ENCODE results near the gene ADGRE1. TPM values are rescaled to one million over a fixed set of nuclear protein-coding genes. Genes with fewer than 3 reads are reported as not detected.

Gene ADGRE1
- total and polyA plus RNA-seq, 2 experiments from 2014 or later = not detected

- Histone ChIP-seq H3K4me1 (ENCODE audit: insufficient read depth) (peaks cover 13% of the 10 kb centered on the region), H4K20me1 (ENCODE audit: insufficient read depth) (no peaks in the 10 kb centered on the region), H3K36me3 (ENCODE audit: low read depth) (no peaks in the 10 kb centered on the region), H3K9me3 (ENCODE audit: low read depth) (no peaks in the 10 kb centered on the region), H3K27ac (no peak overlapping the region), H3F3A (ENCODE audit: insufficient read depth) (no peaks in the 10 kb centered on the region), H3K9me2 (ENCODE audit: insufficient read depth) (no peaks in the 10 kb centered on the region), H3K9ac (no peak overlapping the region), H3K27me3 (replicated peaks; ENCODE audit: insufficient read depth) (no peaks in the 10 kb centered on the region), H3K79me2 (ENCODE audit: insufficient read depth) (no peaks in the 10 kb centered on the region), H2AFZ (no peak overlapping the region), H3K4me3 (no peak overlapping the region), H3K4me2 (ENCODE audit: unreplicated experiment) (no peak overlapping the region)
- in situ Hi-C loops (cut with MboI) = no loop called here
- no peak for TF ChIP-seq EZH2phosphoT487 (IDR thresholded peaks at IDR 0.05; ENCODE audit: insufficient read depth, low read depth)
- no peak for TF ChIP-seq EZH2 (IDR thresholded peaks at IDR 0.05; ENCODE audit: insufficient read depth, poor library complexity, severe bottlenecking)
- 72 to 80% methylated on average over 2 of the region's 2 CpGs for WGBS, 2 experiments (ENCODE audit: low coverage in 1 of 2, low lambda C conversion rate in 2 of 2, missing lambda C conversion rate in 2 of 2)
- DNase-seq = no peak
Measured at GRCh38 chr19:6948884-6949283, 61.5 kb downstream of the ADGRE1 start.

GRCh38 chr19:6952956-6953355, 65.6 kb downstream of the ADGRE1 start:
- H3K4me1 ChIP-seq (ENCODE audit: insufficient read depth) = peaks cover 4% of the 10 kb centered on the region; the same call in 1 of the 2 replicates

GRCh38 chr19:6955082-6955481, 67.7 kb downstream of the ADGRE1 start:
- no peak overlapping the region for H2AFZ ChIP-seq
- DNase-seq = no peak
- no peaks in the 10 kb centered on the region for H3F3A ChIP-seq (ENCODE audit: insufficient read depth)
- H3K9ac ChIP-seq = no peak overlapping the region
- no peaks in the 10 kb centered on the region for H3K9me3 ChIP-seq (ENCODE audit: low read depth)
- in situ Hi-C loops (cut with MboI) = no loop called here
- no peak overlapping the region for H3K4me3 ChIP-seq
- H3K27me3 ChIP-seq (replicated peaks; ENCODE audit: insufficient read depth) = no peaks in the 10 kb centered on the region
- H3K4me1 ChIP-seq (ENCODE audit: insufficient read depth) = no peaks in the 10 kb centered on the region
- WGBS, 2 experiments (ENCODE audit: low coverage in 1 of 2, low lambda C conversion rate in 2 of 2, missing lambda C conversion rate in 2 of 2) = 78 to 94% methylated on average over 3 of the region's 3 CpGs
- H3K79me2 ChIP-seq (ENCODE audit: insufficient read depth) = no peaks in the 10 kb centered on the region
- no peak for TF ChIP-seq EZH2 (IDR thresholded peaks at IDR 0.05; ENCODE audit: insufficient read depth, poor library complexity, severe bottlenecking)
- no peak for TF ChIP-seq EZH2phosphoT487 (IDR thresholded peaks at IDR 0.05; ENCODE audit: insufficient read depth, low read depth)
- no peak overlapping the region for H3K4me2 ChIP-seq (ENCODE audit: unreplicated experiment)
- H3K9me2 ChIP-seq (ENCODE audit: insufficient read depth) = no peaks in the 10 kb centered on the region
- no peak overlapping the region for H3K27ac ChIP-seq
- no peaks in the 10 kb centered on the region for H4K20me1 ChIP-seq (ENCODE audit: insufficient read depth)
- H3K36me3 ChIP-seq (ENCODE audit: low read depth) = no peaks in the 10 kb centered on the region

More at GRCh38 chr19:6952956-6953355, 65.6 kb downstream of the ADGRE1 start:
- no peaks in the 10 kb centered on the region for H3K36me3 ChIP-seq (ENCODE audit: low read depth)
- no peaks in the 10 kb centered on the region for H3K27me3 ChIP-seq (replicated peaks; ENCODE audit: insufficient read depth)
- TF ChIP-seq EZH2phosphoT487 (IDR thresholded peaks at IDR 0.05; ENCODE audit: insufficient read depth, low read depth) = no peak
- no peak for TF ChIP-seq EZH2 (IDR thresholded peaks at IDR 0.05; ENCODE audit: insufficient read depth, poor library complexity, severe bottlenecking)
- no peak overlapping the region for H2AFZ ChIP-seq
- H3K4me2 ChIP-seq (ENCODE audit: unreplicated experiment) = no peak overlapping the region
- in situ Hi-C loops (cut with MboI) = no loop called here
- no peaks in the 10 kb centered on the region for H4K20me1 ChIP-seq (ENCODE audit: insufficient read depth)
- H3K4me3 ChIP-seq = no peak overlapping the region
- H3K79me2 ChIP-seq (ENCODE audit: insufficient read depth) = no peaks in the 10 kb centered on the region
- no peak overlapping the region for H3K9ac ChIP-seq
- no peaks in the 10 kb centered on the region for H3F3A ChIP-seq (ENCODE audit: insufficient read depth)
- H3K9me2 ChIP-seq (ENCODE audit: insufficient read depth) = no peaks in the 10 kb centered on the region
- no peak for DNase-seq
- no peaks in the 10 kb centered on the region for H3K9me3 ChIP-seq (ENCODE audit: low read depth)
- 42 to 45% methylated on average over 9 of the region's 9 CpGs for WGBS, 2 experiments (ENCODE audit: low coverage in 1 of 2, low lambda C conversion rate in 2 of 2, missing lambda C conversion rate in 2 of 2)
- H3K27ac ChIP-seq = no peak overlapping the region

- H3K4me3 ChIP-seq = no peak overlapping the region
- no peaks in the 10 kb centered on the region for H4K20me1 ChIP-seq (ENCODE audit: insufficient read depth)
- no peak overlapping the region for H3K9ac ChIP-seq
- no peaks in the 10 kb centered on the region for H3K9me3 ChIP-seq (ENCODE audit: low read depth)
- TF ChIP-seq EZH2phosphoT487 (IDR thresholded peaks at IDR 0.05; ENCODE audit: insufficient read depth, low read depth) (no peak), EZH2 (IDR thresholded peaks at IDR 0.05; ENCODE audit: insufficient read depth, poor library complexity, severe bottlenecking) (no peak)
- H3K79me2 ChIP-seq (ENCODE audit: insufficient read depth) = no peaks in the 10 kb centered on the region
- 22 to 23% methylated on average over 1 of the region's 1 CpG for WGBS, 2 experiments (ENCODE audit: low coverage in 1 of 2, low lambda C conversion rate in 2 of 2, missing lambda C conversion rate in 2 of 2)
- no peak overlapping the region for H3K27ac ChIP-seq
- H3K4me1 ChIP-seq (ENCODE audit: insufficient read depth) = no peaks in the 10 kb centered on the region
- in situ Hi-C loops (cut with MboI) = no loop called here
- H3K9me2 ChIP-seq (ENCODE audit: insufficient read depth) = no peaks in the 10 kb centered on the region
- DNase-seq = no peak
- no peaks in the 10 kb centered on the region for H3K36me3 ChIP-seq (ENCODE audit: low read depth)
- H3K27me3 ChIP-seq (replicated peaks; ENCODE audit: insufficient read depth) = no peaks in the 10 kb centered on the region
- no peaks in the 10 kb centered on the region for H3F3A ChIP-seq (ENCODE audit: insufficient read depth)
- no peak overlapping the region for H2AFZ ChIP-seq
- H3K4me2 ChIP-seq (ENCODE audit: unreplicated experiment) = no peak overlapping the region
Measured at GRCh38 chr19:6956573-6956972, 69.2 kb downstream of the ADGRE1 start.

GRCh38 chr19:6958791-6959190, 71.4 kb downstream of the ADGRE1 start:
- no peak overlapping the region for H3K27ac ChIP-seq

More at GRCh38 chr19:6958791-6959190, 71.4 kb downstream of the ADGRE1 start:
- Histone ChIP-seq H3F3A (ENCODE audit: insufficient read depth) (no peaks in the 10 kb centered on the region), H2AFZ (no peak overlapping the region), H3K9ac (no peak overlapping the region), H4K20me1 (ENCODE audit: insufficient read depth) (no peaks in the 10 kb centered on the region), H3K4me1 (ENCODE audit: insufficient read depth) (no peaks in the 10 kb centered on the region), H3K4me3 (no peak overlapping the region), H3K9me2 (ENCODE audit: insufficient read depth) (no peaks in the 10 kb centered on the region), H3K36me3 (ENCODE audit: low read depth) (no peaks in the 10 kb centered on the region), H3K79me2 (ENCODE audit: insufficient read depth) (no peaks in the 10 kb centered on the region), H3K9me3 (ENCODE audit: low read depth) (no peaks in the 10 kb centered on the region), H3K27me3 (replicated peaks; ENCODE audit: insufficient read depth) (no peaks in the 10 kb centered on the region), H3K4me2 (ENCODE audit: unreplicated experiment) (no peak overlapping the region)
- 15 to 23% methylated on average over 3 of the region's 3 CpGs for WGBS, 2 experiments (ENCODE audit: low coverage in 1 of 2, low lambda C conversion rate in 2 of 2, missing lambda C conversion rate in 2 of 2)
- in situ Hi-C loops (cut with MboI) = no loop called here
- TF ChIP-seq EZH2phosphoT487 (IDR thresholded peaks at IDR 0.05; ENCODE audit: insufficient read depth, low read depth) (no peak), EZH2 (IDR thresholded peaks at IDR 0.05; ENCODE audit: insufficient read depth, poor library complexity, severe bottlenecking) (no peak)
- no peak for DNase-seq

Measured in GM23248 (cell line).